Bronchial epithelial cell (primary cell): ENCODE measurements around the gene MYO1D. TPM values are rescaled to one million over a fixed set of nuclear protein-coding genes. Genes with fewer than 3 reads are reported as not detected.

Experiments used
- DNase-seq: peaks from one replicate; pipeline ENCODE4 v3.0.0-alpha.2; 2010; ENCODE audit warnings: low read depth
- FAIRE-seq: peaks from 2 replicates; lab custom pipeline; 2011; peaks lifted over from hg19 to GRCh38; lab: Jason Lieb, UNC
- H3K27me3 ChIP-seq: 2 replicates; pipeline ENCODE4 v1.5.1; 2011; ENCODE audit warnings: low read length; ENCODE audit not compliant: control insufficient read depth, insufficient read depth
- H3K36me3 ChIP-seq: 2 replicates; pipeline ENCODE4 v1.5.1; 2011; ENCODE audit warnings: low read length; ENCODE audit not compliant: control insufficient read depth, insufficient read depth
- H3K4me3 ChIP-seq: 2 replicates; pipeline ENCODE4 v1.5.1; 2011; ENCODE audit warnings: mild to moderate bottlenecking, low read depth, low read length, control low read depth
- CTCF ChIP-seq: IDR thresholded peaks from 2 replicates; pipeline ENCODE4 v1.5.1; 2011; ENCODE audit warnings: mild to moderate bottlenecking, moderate library complexity, low read length, control low read depth, inconsistent platforms; ENCODE audit not compliant: insufficient read depth, severe bottlenecking
- total RNA-seq: library from RNA; depleted of rRNA; stranded (reverse); fragments of >200 nt; gene quantifications from 2 replicates; pipeline ENCODE4 v1.2.1, GENCODE V29; 2014

The MYO1D gene
- total RNA-seq, 1 donor from 2014 or later, result 35.8 TPM

GRCh38 chr17:32504166-32504990 lies 372.5 kb downstream of the MYO1D start:
- no peaks in the 10 kb centered on the region for H3K27me3 ChIP-seq
- no peak for FAIRE-seq
- no peak for TF ChIP-seq CTCF
- H3K4me3 ChIP-seq, result no peak overlapping the region
- no peaks in the 10 kb centered on the region for H3K36me3 ChIP-seq
- DNase-seq, result no peak

- Histone ChIP-seq H3K4me3 (no peak overlapping the region), H3K27me3 (no peaks in the 10 kb centered on the region), H3K36me3 (no peaks in the 10 kb centered on the region)
- peak; percentile 58 for DNase-seq
- peak; percentile 55 for FAIRE-seq
- no peak for TF ChIP-seq CTCF
These were observed 373.4 kb downstream of the MYO1D start for GRCh38 chr17:32503251-32504165.

- no peak for TF ChIP-seq CTCF
- Histone ChIP-seq H3K4me3 (no peak overlapping the region), H3K36me3 (no peaks in the 10 kb centered on the region), H3K27me3 (no peaks in the 10 kb centered on the region)
- DNase-seq, result no peak
- FAIRE-seq, result no peak
These were observed 374.2 kb downstream of the MYO1D start for GRCh38 chr17:32502710-32503109.

- H3K27me3 ChIP-seq, result no peaks in the 10 kb centered on the region
- FAIRE-seq (no peak), DNase-seq (no peak)
- no peak for TF ChIP-seq CTCF
- no peak overlapping the region for H3K4me3 ChIP-seq
- H3K36me3 ChIP-seq, result no peaks in the 10 kb centered on the region
These were observed 374.9 kb downstream of the MYO1D start for GRCh38 chr17:32502013-32502412.

- H3K36me3 ChIP-seq, result no peaks in the 10 kb centered on the region
- no peak overlapping the region for H3K4me3 ChIP-seq
- DNase-seq, result no peak
- no peaks in the 10 kb centered on the region for H3K27me3 ChIP-seq
- FAIRE-seq, result no peak
- no peak for TF ChIP-seq CTCF
These were observed 378.5 kb downstream of the MYO1D start for GRCh38 chr17:32498391-32498790.
